Measurements from ENCODE around the gene GABPB2.
A peak's percentile ranks its signal among the peaks of the same experiment; 100 is the strongest.

Gene GABPB2

GRCh38 chr1:151062741-151063371, 7.7 kb upstream of the GABPB2 start:
- TF ChIP-seq, protein P1, sequence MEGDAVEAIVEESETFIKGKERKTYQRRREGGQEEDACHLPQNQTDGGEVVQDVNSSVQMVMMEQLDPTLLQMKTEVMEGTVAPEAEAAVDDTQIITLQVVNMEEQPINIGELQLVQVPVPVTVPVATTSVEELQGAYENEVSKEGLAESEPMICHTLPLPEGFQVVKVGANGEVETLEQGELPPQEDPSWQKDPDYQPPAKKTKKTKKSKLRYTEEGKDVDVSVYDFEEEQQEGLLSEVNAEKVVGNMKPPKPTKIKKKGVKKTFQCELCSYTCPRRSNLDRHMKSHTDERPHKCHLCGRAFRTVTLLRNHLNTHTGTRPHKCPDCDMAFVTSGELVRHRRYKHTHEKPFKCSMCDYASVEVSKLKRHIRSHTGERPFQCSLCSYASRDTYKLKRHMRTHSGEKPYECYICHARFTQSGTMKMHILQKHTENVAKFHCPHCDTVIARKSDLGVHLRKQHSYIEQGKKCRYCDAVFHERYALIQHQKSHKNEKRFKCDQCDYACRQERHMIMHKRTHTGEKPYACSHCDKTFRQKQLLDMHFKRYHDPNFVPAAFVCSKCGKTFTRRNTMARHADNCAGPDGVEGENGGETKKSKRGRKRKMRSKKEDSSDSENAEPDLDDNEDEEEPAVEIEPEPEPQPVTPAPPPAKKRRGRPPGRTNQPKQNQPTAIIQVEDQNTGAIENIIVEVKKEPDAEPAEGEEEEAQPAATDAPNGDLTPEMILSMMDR (IDR thresholded peaks at IDR 0.05; ENCODE audit: poor library complexity, severe bottlenecking) = no peak
- H3K36me3 ChIP-seq (ENCODE audit: low read depth) = peaks cover 7% of the 10 kb centered on the region
- ATAC-seq (ENCODE audit: low read depth) (peak; percentile 51), DNase-seq (ENCODE audit: low spot score) (no peak)
- H3K4me1 ChIP-seq (ENCODE audit: insufficient read depth, poor library complexity, severe bottlenecking) = peaks cover 17% of the 10 kb centered on the region
- H3K27ac ChIP-seq (ENCODE audit: poor library complexity, severe bottlenecking) = peak overlapping the region; percentile 16
- H3K9me3 ChIP-seq (ENCODE audit: severe bottlenecking) = no peaks in the 10 kb centered on the region
- no peaks in the 10 kb centered on the region for H3K27me3 ChIP-seq (ENCODE audit: insufficient read depth, poor library complexity, severe bottlenecking)
- no peak overlapping the region for H3K4me3 ChIP-seq (ENCODE audit: severe bottlenecking)

DNA sequence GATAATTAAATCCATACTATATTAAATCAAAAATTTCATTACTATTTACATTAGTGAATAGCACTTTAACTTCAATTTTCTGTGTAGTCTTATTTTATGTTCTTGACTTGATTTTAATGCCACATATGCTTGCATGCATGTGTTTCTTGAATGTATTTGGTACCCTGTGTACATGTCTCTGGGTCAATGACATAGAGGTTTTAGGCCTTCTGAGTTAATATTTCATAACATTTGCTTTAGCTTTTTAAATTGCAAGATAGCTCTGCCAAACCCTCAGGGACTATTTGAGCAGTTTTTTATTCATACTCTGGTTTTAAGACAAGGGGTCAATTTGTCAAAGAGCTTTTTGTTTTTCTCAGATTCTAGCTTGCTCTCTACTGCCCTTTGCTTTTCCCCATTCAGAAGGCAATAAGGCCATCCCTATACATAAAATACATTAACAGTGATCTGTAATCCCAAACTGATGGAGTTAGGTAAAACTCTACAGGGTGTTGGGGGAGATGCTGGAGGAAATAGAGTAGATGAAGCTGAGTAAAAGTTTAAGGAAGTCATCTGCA, 5.4 kb upstream of the GABPB2 start:
- DNase-seq (ENCODE audit: low spot score) (no peak), ATAC-seq (ENCODE audit: low read depth) (no peak)
- H3K4me1 ChIP-seq (ENCODE audit: insufficient read depth, poor library complexity, severe bottlenecking) = peaks cover 15% of the 10 kb centered on the region

GRCh38 chr1:151067185-151067584, 3.4 kb upstream of the GABPB2 start:
- no peak for ATAC-seq (ENCODE audit: low read depth)

More for the DNA sequence above, 5.4 kb upstream of the GABPB2 start:
- TF ChIP-seq, protein P1 (IDR thresholded peaks at IDR 0.05; ENCODE audit: poor library complexity, severe bottlenecking) = no peak
- no peak overlapping the region for H3K27ac ChIP-seq (ENCODE audit: poor library complexity, severe bottlenecking)
- H3K36me3 ChIP-seq (ENCODE audit: low read depth) = no peaks in the 10 kb centered on the region
- no peaks in the 10 kb centered on the region for H3K9me3 ChIP-seq (ENCODE audit: severe bottlenecking)
- H3K4me3 ChIP-seq (ENCODE audit: severe bottlenecking) = no peak overlapping the region
- no peaks in the 10 kb centered on the region for H3K27me3 ChIP-seq (ENCODE audit: insufficient read depth, poor library complexity, severe bottlenecking)

GRCh38 chr1:151069103-151069486, 1.5 kb upstream of the GABPB2 start:
- Histone ChIP-seq H3K4me3 (ENCODE audit: severe bottlenecking) (no peak overlapping the region), H3K9me3 (ENCODE audit: severe bottlenecking) (no peaks in the 10 kb centered on the region), H3K27ac (ENCODE audit: poor library complexity, severe bottlenecking) (peak overlapping the region; percentile 94), H3K27me3 (ENCODE audit: insufficient read depth, poor library complexity, severe bottlenecking) (no peaks in the 10 kb centered on the region), H3K4me1 (ENCODE audit: insufficient read depth, poor library complexity, severe bottlenecking) (no peaks in the 10 kb centered on the region), H3K36me3 (ENCODE audit: low read depth) (peaks cover 2% of the 10 kb centered on the region; the same call in 1 of the 2 replicates)
- DNase-seq (ENCODE audit: low spot score) (no peak), ATAC-seq (ENCODE audit: low read depth) (no peak)
- TF ChIP-seq, protein P1 (IDR thresholded peaks at IDR 0.05; ENCODE audit: poor library complexity, severe bottlenecking) = no peak

More at GRCh38 chr1:151067185-151067584, 3.4 kb upstream of the GABPB2 start:
- TF ChIP-seq, protein P1 (IDR thresholded peaks at IDR 0.05; ENCODE audit: poor library complexity, severe bottlenecking) = no peak
- no peaks in the 10 kb centered on the region for H3K9me3 ChIP-seq (ENCODE audit: severe bottlenecking)
- H3K36me3 ChIP-seq (ENCODE audit: low read depth) = peaks cover 2% of the 10 kb centered on the region; the same call in 1 of the 2 replicates
- H3K4me3 ChIP-seq (ENCODE audit: severe bottlenecking) = no peak overlapping the region
- H3K4me1 ChIP-seq (ENCODE audit: insufficient read depth, poor library complexity, severe bottlenecking) = peaks cover 8% of the 10 kb centered on the region
- DNase-seq (ENCODE audit: low spot score) = no peak
- H3K27me3 ChIP-seq (ENCODE audit: insufficient read depth, poor library complexity, severe bottlenecking) = no peaks in the 10 kb centered on the region
- H3K27ac ChIP-seq (ENCODE audit: poor library complexity, severe bottlenecking) = no peak overlapping the region

GRCh38 chr1:151072224-151072623, 1.7 kb downstream of the GABPB2 start:
- no peaks in the 10 kb centered on the region for H3K4me1 ChIP-seq (ENCODE audit: insufficient read depth, poor library complexity, severe bottlenecking)
- no peak overlapping the region for H3K27ac ChIP-seq (ENCODE audit: poor library complexity, severe bottlenecking)
- peaks cover 2% of the 10 kb centered on the region; the same call in 1 of the 2 replicates for H3K36me3 ChIP-seq (ENCODE audit: low read depth)
- no peaks in the 10 kb centered on the region for H3K9me3 ChIP-seq (ENCODE audit: severe bottlenecking)
- H3K27me3 ChIP-seq (ENCODE audit: insufficient read depth, poor library complexity, severe bottlenecking) = no peaks in the 10 kb centered on the region
- DNase-seq (ENCODE audit: low spot score) (no peak), ATAC-seq (ENCODE audit: low read depth) (no peak)
- no peak overlapping the region for H3K4me3 ChIP-seq (ENCODE audit: severe bottlenecking)
- TF ChIP-seq, protein P1 (IDR thresholded peaks at IDR 0.05; ENCODE audit: poor library complexity, severe bottlenecking) = no peak

Measured in RWPE2 (cell line).